ENCODE results near the gene MAPK8IP1.

MAPK8IP1 gene

DNA sequence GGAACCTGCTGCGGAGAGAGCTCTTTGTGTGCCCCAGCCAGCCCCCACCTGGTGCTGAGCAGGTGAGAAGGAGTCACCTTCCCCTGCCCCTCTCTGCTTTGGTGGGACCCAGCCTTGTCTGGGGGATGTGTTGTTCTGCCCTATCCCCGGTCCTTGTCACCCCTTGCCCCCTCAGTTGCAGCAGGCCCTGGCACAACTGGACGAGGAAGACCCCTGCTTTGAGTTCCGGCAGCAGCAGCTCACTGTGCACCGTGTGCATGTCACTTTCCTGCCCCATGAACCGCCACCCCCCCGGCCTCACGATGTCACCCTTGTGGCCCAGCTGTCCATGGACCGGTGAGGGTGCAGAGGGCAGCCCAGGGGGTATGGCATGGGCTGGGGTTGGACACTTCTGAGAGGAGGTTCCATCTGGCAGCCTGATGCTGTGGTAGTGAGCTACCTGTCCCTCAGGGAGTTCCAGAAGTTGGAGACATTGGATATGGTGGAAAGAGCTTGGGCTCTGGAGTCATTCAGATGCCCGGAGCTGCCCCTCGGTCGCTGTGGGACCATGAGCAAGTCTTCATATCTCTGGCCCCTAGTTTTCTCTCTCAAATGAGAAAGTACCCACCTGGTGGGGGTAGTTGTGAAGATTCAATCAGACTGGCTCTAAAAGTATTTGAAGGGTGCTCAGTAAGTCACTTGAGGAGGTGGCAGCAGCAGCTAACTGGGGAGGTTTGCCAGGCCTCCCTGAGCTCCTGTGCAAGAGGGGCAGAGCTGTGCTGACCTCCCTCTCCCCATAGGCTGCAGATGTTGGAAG is 41.3 kb downstream of the MAPK8IP1 start:
- DNase-seq, result no peak

DNA sequence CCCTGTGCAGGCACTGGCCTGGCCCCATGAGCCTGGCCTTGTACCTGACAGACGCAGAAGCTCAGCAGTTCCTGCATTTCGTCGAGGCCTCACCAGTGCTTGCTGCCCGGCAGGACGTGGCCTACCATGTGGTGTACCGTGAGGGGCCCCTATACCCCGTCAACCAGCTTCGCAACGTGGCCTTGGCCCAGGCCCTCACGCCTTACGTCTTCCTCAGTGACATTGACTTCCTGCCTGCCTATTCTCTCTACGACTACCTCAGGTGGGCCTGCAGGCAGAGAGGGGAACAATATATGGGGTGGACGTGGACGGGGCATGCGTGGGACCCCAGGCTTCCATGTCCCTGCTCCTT is 41.9 kb downstream of the MAPK8IP1 start:
- no peak for DNase-seq

DNA sequence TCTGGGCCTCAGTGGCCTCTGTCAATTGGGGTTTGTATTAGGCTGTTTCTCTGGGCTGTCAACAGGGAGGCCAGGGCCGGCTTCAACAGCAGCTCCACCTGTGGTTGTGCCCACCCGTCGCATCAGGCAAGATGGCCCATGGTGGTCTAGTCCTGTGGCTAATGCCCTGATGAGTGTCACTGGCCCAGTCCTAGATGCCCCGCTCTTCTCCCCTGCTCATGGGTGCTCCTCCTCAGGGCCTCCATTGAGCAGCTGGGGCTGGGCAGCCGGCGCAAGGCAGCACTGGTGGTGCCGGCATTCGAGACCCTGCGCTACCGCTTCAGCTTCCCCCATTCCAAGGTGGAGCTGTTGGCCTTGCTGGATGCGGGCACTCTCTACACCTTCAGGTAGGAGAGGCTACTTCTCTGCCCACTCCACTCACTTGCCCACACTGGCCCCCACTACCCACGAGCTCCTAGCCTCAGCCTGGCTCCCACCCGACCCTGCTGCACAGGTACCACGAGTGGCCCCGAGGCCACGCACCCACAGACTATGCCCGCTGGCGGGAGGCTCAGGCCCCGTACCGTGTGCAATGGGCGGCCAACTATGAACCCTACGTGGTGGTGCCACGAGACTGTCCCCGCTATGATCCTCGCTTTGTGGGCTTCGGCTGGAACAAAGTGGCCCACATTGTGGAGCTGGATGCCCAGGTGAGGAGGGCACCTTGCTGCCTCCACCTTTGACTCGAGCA is 42.4 kb downstream of the MAPK8IP1 start:
- DNase-seq, result no peak

DNA sequence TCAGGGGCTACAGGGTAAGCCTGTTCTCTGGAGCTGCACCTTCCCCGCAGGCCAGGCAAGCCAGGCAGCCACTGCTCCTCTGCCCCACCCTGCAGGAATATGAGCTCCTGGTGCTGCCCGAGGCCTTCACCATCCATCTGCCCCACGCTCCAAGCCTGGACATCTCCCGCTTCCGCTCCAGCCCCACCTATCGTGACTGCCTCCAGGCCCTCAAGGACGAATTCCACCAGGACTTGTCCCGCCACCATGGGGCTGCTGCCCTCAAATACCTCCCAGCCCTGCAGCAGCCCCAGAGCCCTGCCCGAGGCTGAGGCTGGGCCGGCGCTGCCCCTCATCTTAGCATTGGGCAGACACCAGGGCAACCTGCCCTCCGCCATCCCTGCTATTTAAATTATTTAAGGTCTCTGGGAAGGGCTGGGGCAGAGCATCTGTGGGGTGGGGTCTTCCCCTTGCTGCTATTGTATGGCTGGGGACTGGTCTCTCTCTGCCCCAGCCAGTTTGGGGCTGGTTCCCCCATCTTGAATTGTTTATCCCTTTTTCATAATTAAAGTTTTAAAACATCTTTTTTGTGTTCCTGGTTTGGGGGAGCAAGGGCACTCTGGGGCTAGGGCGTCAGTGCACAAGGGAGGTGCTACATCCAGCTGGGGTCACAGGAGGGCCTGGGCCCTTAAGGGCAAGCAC is 43.2 kb downstream of the MAPK8IP1 start:
- no peak for DNase-seq

DNA sequence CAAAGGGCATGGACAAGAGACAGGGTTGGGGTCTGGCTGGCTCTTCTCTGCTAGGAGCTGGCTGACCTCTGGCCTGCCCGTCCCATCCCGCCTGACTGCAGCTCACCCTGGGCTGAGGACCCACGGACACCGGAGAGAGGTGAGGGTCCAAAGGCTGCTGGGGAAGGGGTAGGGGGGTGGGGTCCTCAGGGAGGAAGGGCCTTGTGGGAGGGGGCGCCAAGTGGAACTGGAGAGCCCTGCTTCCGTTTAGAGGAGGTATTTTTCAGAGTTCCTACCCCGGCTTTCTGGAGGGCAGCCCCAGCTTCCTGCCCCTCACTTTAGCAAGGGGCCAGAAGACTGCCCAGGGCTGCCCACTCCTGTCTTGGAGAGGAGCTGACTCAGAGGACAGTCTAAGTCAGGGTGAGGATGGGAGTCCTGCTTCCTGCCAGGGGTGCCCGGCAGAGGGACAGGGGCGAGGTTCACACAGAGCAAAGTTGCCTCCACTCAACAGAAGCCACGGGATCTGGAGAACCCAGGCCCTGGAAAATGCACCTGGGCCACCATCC is 44.1 kb downstream of the MAPK8IP1 start:
- DNase-seq, result no peak

DNA sequence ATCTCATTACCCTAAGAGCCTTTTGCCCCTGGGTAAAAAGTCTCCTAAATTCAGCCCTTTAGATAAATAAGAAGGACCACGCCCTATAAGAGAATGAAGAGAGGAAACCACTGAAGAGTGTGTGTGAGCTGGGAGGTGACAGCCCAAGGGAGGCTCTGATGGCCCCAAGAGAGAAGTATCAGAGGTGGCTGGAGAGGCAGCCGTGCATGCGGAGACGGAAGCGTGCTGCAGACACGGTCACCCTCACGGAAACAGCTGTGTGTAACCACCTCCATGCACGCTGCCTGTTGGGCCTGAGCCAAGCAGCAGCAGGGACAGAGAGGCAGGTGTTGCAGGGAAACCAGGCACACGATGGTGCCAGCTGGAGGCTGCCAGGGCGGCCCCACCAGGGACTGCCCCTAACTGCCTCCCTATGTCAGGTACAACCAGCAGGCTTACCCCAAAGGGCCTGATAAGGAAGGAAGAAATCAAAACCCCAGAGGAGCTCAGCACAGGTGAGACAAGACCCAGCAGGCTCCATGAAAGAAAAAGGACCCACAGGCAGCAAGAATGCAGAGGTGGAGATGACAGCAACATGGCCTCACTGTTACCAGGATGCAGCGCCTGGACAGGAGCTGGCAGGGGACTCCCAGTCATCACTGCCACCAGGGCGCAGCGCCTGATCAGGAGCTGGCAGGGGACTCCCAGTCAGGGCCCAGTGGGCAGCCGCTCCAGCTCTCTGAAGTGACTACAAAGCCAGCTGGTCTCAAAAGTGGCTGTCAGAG is 44.8 kb downstream of the MAPK8IP1 start:
- DNase-seq, result no peak

DNA sequence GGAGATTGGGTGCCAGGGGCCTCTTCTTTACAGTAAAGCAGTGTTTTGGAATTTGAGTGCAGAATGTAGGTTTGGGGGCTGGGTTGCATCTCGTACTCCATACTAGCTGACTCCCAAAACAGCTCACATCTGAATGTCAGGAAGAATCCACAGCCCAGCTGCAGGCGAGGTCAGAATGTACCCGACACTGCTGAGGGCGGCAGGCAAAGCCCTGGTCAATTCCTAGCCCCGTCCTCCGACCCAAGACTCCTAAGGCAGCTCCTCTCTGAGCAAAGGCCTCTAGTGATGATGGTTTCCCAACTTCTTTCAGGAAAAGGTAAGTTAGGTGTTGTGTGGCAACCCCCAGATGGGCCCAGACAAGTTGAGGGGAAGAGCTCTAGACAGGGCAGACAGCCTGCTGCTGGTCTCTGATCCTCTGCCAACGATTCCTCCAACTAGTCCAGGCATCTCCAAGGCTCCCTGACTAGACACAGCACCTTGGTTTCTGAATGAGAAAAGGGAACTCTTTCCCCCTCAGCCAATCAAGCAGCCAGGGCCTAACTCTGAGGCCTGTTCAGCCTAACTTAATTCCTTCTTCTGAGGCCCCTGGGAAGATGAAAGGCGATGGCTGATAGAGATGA is 45.6 kb downstream of the MAPK8IP1 start:
- DNase-seq, result no peak

DNA sequence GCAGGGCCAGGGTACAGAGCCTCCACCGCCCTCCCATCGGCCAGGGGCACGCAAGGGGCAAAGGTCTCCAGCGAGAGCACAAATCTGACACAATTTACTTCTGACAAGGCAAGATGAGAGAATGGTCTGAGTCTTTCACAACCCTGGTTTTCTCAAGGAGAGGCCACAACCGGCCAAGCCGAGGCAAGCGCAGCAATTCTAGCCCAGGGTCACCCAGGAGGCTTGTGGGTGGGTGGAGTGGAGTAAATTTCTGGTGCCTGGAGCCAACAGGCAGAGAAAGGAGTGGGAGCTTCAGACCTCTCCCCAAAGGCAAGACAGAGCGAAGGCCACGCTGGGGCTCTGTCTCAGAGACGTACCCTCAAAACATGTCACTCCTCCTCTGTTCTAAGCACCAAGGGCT is 46.3 kb downstream of the MAPK8IP1 start:
- no peak for DNase-seq

DNA sequence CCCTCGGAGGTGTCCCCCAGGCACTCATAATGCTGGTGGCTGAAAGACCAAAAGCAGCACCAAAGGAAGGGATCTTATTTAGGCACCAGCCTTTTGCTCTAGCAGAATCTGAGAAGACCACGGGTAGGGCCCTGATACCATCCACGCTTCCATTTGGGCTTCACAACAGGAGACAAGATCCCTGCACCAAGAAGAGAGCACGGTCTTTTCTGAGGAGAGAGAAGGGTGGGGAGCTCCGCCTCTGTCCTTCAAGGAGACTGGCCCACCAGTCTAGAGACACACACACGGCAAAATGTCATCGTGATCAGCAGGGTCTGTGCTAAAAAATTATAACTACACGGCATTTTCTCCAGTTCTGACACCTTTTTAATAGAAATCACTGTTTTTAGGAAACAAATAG is 46.8 kb downstream of the MAPK8IP1 start:
- DNase-seq, result no peak

DNA sequence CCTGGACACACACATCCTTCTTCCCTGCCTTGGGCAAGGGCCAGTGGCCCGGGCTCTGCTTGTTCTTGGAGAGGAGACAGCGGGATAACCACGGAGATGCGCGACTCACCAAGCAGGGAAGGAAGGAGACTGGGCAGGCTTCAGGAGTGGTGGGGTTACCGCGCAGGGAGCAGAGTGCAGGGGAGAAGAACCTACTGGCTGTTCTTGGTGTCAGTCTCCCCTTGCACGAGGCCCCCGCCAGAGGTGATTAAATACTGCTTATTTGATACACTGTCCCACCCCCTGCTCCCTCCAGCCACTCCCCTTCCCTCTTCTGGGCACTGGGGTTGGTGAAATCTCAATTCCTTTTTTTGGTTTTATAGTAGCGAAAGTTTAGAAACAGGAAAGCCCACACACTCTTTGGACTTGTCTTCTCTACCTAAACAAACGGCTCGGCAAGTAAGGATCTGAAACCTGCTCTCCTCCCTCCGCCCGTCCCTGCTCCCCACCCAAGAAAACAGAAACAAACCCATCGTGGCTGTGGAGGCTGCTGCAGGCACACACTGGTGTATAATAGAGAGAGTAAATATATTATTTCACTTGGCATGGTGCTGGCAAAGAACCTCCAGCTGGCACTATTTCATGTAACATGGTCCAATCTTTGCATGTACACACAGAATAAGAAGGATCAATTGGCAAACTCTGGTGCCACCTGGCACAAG is 47.8 kb downstream of the MAPK8IP1 start:
- no peak for DNase-seq

DNA sequence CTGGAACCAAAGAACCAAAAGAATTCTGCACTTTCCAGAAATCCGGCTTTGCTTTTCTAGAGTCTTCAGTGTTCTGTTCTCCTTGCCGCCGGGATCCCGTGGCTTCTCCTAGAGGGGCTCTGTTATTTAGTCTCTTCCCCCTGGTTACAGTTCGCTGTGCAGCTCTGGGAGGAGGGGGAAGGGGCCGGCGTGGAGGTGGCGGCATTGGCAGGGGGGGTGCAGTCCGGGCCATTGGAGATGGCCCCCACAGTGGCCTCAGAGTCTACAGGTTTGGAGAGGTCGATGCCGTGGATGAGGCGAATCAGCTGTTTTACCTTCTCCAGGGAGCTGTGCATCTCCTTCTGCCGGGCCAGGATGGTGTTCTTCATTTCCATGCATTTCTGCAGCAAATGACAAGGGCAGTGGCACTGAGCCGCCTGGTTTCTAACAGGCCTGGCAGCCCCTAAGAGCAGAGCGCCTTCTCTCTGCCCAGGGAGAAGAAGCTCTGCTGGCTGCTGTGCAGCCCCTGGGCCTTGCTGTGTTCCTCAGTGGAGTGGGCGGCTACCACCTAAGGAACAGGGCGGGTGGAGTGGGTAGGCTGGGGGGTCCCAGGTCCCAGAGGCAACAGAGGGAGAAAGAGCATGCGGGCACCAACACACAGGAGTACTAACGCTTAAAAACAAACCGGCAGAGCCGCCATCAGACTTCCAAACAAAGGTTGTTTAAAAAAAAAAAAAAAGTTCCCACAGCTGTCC is 48.6 kb downstream of the MAPK8IP1 start:
- DNase-seq, result no peak

DNA sequence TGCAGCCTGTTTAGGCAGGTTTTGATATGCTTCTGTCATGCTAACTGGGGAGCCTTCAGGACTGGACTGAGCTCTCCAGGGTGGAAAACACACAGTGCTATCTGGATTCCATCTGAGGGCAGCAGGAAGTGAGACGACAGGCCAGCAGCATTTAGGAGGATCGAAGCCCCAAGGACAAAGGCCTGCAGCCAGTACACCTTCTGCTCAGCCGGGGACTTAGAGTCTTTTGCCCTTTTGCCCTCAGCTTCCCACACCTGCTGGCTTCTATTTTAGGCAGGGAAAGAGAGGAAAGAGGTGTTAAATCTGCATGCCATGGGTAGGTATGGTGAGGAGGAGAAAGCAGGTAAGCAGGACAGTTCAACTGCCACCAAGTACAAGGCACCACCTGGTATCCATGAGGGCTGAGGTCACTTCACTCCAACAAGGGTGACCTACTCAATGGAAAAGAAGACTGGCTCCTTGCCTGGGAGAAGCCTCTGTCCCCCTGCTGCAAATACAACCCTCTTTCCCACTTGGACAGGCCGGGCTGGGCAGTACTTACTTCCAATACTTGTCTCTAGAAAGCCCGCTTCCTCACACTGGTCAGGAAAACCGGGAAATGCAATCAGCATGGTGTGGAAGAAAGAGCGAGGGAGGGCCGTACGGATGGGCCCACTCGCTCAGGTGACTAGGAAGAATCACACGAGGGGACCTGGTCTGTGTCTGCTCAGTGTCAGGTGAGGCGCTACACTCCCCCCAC is 49.3 kb downstream of the MAPK8IP1 start:
- DNase-seq, result no peak

DNA sequence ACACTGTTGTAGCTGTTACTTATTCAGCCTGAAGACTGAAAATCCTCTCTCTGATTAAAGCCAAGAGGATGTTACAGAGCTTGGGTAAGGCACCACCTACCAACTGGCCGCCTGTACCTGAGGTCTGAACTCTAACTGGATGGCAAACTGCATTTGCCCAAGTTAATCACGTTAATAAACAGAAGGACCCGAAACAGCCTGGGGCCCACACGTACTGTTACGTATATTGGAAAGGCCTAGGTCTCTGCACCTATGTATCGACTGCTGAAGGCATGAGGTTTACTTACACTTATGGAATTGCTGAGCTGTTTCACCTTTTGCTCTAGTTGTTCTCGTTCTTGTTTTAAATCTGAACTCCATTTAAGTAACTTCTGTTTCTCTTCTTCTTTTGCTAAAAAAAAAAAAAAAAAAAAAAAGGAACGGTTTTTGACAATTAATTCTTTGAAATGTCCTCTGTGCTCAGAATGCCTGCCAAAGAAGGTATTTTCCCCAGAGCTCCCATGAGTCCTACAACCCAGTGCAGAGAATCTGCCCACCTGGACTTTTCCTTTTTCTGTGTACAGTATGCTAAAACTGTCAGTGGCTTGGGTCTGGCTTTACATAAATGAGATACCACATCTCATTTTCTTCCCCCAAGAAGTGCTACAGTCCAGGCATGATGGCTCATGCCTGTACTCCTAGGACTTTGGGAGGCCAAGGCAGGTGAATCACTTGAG is 50.1 kb downstream of the MAPK8IP1 start:
- no peak for DNase-seq

DNA sequence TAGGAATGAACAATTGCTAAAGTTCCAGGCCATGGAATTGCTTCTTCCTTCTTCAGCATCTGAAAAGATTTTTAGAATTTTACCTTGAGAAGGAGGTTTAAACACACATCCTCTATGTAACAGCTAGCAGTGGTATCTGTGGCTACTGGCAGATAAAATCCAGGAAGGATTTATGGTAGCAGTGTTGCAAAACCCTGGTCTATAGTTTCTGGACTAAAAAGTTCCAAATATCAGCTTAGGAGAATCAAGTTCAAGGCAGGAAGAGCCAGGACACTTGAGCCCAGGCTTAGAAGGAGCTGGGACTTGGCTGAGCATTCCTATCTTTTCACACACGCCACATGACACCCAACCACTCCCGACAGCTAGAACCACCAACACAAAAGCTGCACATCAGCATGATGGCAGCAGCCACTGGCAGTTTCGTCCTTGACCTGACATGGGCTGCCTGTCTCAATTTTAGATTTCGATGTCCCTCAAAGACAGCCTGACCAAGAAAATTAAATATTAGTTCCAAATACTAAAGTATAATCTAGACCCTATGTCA is 51.1 kb downstream of the MAPK8IP1 start:
- DNase-seq, result no peak

DNA sequence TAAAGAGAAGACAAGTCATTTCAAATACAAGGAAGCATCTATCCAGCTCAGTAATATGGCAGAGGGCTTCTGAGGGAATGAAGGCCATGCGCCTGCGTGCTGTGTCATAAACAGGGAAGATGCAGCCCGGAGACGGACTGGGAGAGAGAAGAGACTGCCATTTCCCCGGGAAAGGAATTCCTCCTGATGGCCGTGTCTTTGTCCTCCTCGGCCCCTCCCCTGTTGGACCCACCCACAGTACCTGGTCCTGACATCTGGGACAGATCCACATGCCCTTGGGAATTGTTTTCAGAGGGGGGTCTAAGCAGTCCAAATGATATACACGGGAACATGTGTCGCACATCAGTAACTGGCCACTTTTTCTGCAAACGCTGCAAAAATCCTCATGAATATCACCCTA is 52.5 kb downstream of the MAPK8IP1 start:
- DNase-seq, result no peak

DNA sequence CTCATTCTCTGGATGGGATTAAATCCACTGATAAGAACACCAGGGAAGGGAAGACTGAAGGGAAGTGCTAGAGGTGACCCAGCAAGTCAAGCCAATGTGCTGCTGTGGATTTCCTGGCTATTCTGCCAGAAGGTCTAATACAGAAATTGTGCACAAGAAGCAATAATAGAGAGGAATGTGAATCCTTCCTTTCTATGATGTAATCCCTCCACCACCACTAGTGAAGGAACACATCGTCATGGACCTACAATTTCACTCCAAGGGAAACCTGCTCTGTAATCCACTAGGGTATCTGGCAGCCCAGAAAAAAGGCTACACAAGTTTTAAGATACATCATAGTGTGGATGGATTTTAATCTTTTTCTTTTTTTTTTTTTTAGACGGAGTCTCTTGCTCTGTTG is 54.4 kb downstream of the MAPK8IP1 start:
- DNase-seq, result no peak

DNA sequence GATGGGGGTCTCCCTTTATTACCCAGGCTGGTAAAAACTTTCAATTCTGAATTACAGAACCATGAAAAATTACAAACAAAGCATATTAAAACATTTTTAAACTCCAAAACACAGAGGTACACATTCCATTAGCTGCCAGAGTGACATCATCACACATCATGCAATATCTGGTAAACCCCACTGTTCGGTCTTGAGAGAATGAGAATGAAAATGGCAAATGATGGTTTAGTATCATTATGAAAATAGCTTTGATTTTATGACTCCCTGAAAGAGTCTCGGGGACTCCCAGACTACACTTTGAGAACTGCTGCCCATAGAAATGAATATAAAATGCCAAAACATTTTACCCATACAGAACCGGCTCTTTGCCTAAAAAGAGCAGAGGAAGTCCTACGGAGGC is 55.8 kb downstream of the MAPK8IP1 start:
- no peak for DNase-seq

DNA sequence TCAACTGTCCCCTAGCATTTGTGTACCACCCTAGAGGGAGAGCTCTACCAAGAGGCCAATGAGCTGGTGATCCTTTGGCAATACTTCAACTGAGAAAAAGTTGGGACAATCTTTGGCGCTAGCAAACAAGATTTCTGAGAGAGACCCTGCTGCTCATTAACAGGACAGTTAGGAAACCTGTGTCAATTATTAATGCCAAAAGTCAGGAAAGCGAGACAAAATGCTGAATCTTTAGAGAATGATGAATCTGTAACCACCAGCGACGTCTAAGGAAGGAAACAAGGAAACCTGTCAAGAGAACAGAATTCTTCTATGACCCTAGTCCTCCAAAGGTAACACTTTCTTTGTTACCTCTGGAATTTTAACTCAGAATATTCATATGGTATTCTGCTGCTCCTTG is 56.9 kb downstream of the MAPK8IP1 start:
- DNase-seq, result no peak

DNA sequence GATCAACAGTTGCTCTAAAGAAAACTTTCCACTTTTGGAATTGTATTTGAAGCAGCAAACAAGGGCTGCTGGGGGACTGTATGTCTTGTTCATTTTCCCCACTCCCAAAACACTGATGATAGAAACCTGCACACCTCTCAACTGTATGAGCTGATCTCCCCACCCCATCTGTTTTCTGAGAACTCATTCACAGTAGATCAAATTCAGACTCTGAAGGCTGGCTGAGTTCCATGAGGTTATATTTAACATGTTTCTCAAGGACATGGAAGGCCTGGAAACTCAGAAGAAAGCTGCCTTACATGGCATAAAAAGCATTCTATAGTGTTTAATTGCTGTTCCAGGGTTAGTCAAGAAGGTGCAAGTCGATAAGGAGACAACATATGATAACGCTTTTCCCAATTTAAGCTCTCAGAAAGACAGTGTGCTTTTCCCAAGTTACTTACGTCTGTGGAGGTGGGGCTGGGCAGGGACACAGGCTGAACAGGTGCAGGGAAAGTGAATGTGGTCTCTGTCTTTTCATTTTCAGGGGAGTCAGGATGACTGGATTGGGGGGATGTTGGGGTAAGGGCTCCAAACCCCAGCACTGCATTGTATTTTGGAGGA is 60.0 kb downstream of the MAPK8IP1 start:
- DNase-seq, result no peak

Measured in activated CD4-positive, CD25-positive, alpha-beta regulatory T cell (primary cell).